H1 (cell line): ENCODE measurements around the gene DICER1. TPM values are rescaled to one million over a fixed set of nuclear protein-coding genes. Genes with fewer than 3 reads are reported as not detected.

ENCODE experiments used
- CTCF ChIA-PET: fragments of 300-600 bp; sonication (Branson Sonifier 250); formaldehyde crosslinking; loops from one replicate; lab custom pipeline; 2021; ENCODE audit not compliant: partially characterized antibody; lab: Charles Lee
- POLR2A ChIA-PET: fragments of 300-600 bp; sonication (Branson Sonifier 250); formaldehyde crosslinking; loops from one replicate; lab custom pipeline; 2021; ENCODE audit warnings: inconsistent platforms; ENCODE audit not compliant: partially characterized antibody; lab: Charles Lee
- DNase-seq, 2 experiments: peaks; one replicate each; pipeline versions ENCODE4 v3.0.0 to v3.0.0-alpha.2; 2010 to 2022; ENCODE audit warnings: low spot score in 2 of 2, low read depth in 1 of 2, mixed read lengths in 1 of 2
- FAIRE-seq: peaks from 2 replicates; lab custom pipeline; 2011; peaks lifted over from hg19 to GRCh38; lab: Jason Lieb, UNC
- H2AFZ ChIP-seq: 2 replicates; pipeline ENCODE4 v1.8.1; 2012; ENCODE audit warnings: low read length, inconsistent platforms
- H2AK5ac ChIP-seq: 2 replicates; pipeline ENCODE4 v1.6.1; 2013; ENCODE audit warnings: low read depth, low read length
- H2BK120ac ChIP-seq: replicated peaks from 2 replicates; pipeline ENCODE3; 2013; ENCODE audit warnings: low read depth, low read length, inconsistent platforms
- H2BK12ac ChIP-seq: 2 replicates; pipeline ENCODE4 v1.6.1; 2013; ENCODE audit warnings: low read depth, low read length
- H2BK15ac ChIP-seq: 2 replicates; pipeline ENCODE4 v1.6.1; 2013; ENCODE audit warnings: low read length
- H2BK20ac ChIP-seq: 2 replicates; pipeline ENCODE4 v1.6.1; 2013; ENCODE audit warnings: low read length
- H2BK5ac ChIP-seq: 2 replicates; pipeline ENCODE4 v1.6.1; 2013; ENCODE audit warnings: low read depth, low read length
- H3K14ac ChIP-seq: 2 replicates; pipeline ENCODE4 v1.6.1; 2013; ENCODE audit warnings: inconsistent platforms; ENCODE audit not compliant: insufficient read length
- H3K18ac ChIP-seq: 2 replicates; pipeline ENCODE4 v1.6.1; 2013; ENCODE audit warnings: low read length; ENCODE audit errors: extremely low read depth
- H3K23ac ChIP-seq: 2 replicates; pipeline ENCODE4 v1.6.1; 2013; ENCODE audit warnings: inconsistent platforms; ENCODE audit not compliant: insufficient read length
- H3K23me2 ChIP-seq: 2 replicates; pipeline ENCODE4 v1.6.1; 2013; ENCODE audit warnings: low read depth, low read length
- H3K27ac ChIP-seq: 2 replicates; pipeline ENCODE4 v1.6.1; 2011; ENCODE audit warnings: low read depth, low read length, inconsistent platforms
- H3K27me3 ChIP-seq, 4 experiments: replicated peaks in 1 of 4; 1 replicate in 1 of 4; 2 replicates in 3 of 4; pipeline versions ENCODE4 v1.6.1 to v1.8.1; 2011 to 2013; ENCODE audit warnings: low read length in 3 of 4, mild to moderate bottlenecking in 3 of 4, inconsistent platforms in 2 of 4, mixed read lengths in 2 of 4, moderate library complexity in 1 of 4; ENCODE audit not compliant: control insufficient read depth in 3 of 4, insufficient read depth in 3 of 4; ENCODE audit errors: extremely low read depth in 1 of 4
- H3K36me3 ChIP-seq, 4 experiments: 2 replicates each; pipeline versions ENCODE4 v1.6.1 to v1.8.1; 2011 to 2013; ENCODE audit warnings: mild to moderate bottlenecking in 4 of 4, low read length in 3 of 4, moderate library complexity in 2 of 4, control low read depth in 1 of 4, inconsistent platforms in 1 of 4; ENCODE audit not compliant: insufficient read depth in 4 of 4, control insufficient read depth in 2 of 4
- H3K4ac ChIP-seq: replicated peaks from 2 replicates; pipeline ENCODE3; 2013; ENCODE audit warnings: low read length, low read depth, mixed read lengths, inconsistent platforms; ENCODE audit not compliant: insufficient read length
- H3K4me1 ChIP-seq, 4 experiments: replicated peaks in 1 of 4; 1 replicate in 1 of 4; 2 replicates in 3 of 4; pipeline versions ENCODE4 v1.6.1 to v1.8.1; 2011 to 2013; ENCODE audit warnings: low read length in 3 of 4, inconsistent platforms in 2 of 4, mixed read lengths in 1 of 4; ENCODE audit not compliant: insufficient read depth in 4 of 4, control insufficient read depth in 3 of 4
- H3K4me2 ChIP-seq, 2 experiments: 2 replicates each; pipeline versions ENCODE4 v1.6.1 to v1.8.1; 2011 to 2013; ENCODE audit warnings: low read depth in 2 of 2, low read length in 2 of 2, control low read depth in 1 of 2, inconsistent platforms in 1 of 2, mild to moderate bottlenecking in 1 of 2; ENCODE audit not compliant: insufficient read depth in 1 of 2
- H3K4me3 ChIP-seq, 4 experiments: fragments of 200-600, 300-600 bp in 1 of 4; sonication (generic), shearing (Covaris generic), sonication (Bioruptor Twin) in 1 of 4; 2 replicates each; pipeline versions ENCODE4 v1.5.1 to v1.8.1; 2011 to 2016; ENCODE audit warnings: low read length in 4 of 4, low read depth in 3 of 4, control low read depth in 2 of 4, inconsistent platforms in 2 of 4, mild to moderate bottlenecking in 2 of 4, mixed read lengths in 1 of 4, moderate library complexity in 1 of 4; ENCODE audit not compliant: insufficient read depth in 2 of 4; ENCODE audit errors: extremely low read depth in 1 of 4
- H3K56ac ChIP-seq: replicated peaks from 2 replicates; pipeline ENCODE3; 2013; ENCODE audit warnings: low read depth, mild to moderate bottlenecking, mixed read lengths, low read length, inconsistent platforms; ENCODE audit not compliant: insufficient read length
- H3K79me1 ChIP-seq: 2 replicates; pipeline ENCODE4 v1.6.1; 2013; ENCODE audit warnings: low read depth, low read length, control low read depth
- H3K79me2 ChIP-seq, 2 experiments: 2 replicates each; pipeline versions ENCODE4 v1.6.1 to v1.8.1; 2012 to 2013; ENCODE audit warnings: low read length in 2 of 2, mild to moderate bottlenecking in 2 of 2, inconsistent platforms in 1 of 2; ENCODE audit not compliant: insufficient read depth in 2 of 2, control insufficient read depth in 1 of 2
- H3K9ac ChIP-seq, 4 experiments: replicated peaks in 1 of 4; 1 replicate in 1 of 4; 2 replicates in 3 of 4; pipeline versions ENCODE4 v1.6.1 to v1.8.1; 2011 to 2013; ENCODE audit warnings: low read depth in 3 of 4, low read length in 3 of 4, control low read depth in 2 of 4, mild to moderate bottlenecking in 2 of 4, moderate library complexity in 2 of 4, inconsistent platforms in 1 of 4; ENCODE audit errors: extremely low read depth in 1 of 4
- H3K9me3 ChIP-seq, 2 experiments: 2 replicates each; pipeline versions ENCODE4 v1.6.1 to v1.8.1; 2012 to 2013; ENCODE audit warnings: mild to moderate bottlenecking in 2 of 2, moderate library complexity in 2 of 2, control low read depth in 1 of 2, inconsistent platforms in 1 of 2, low read depth in 1 of 2, low read length in 1 of 2, mixed read lengths in 1 of 2; ENCODE audit not compliant: insufficient read depth in 2 of 2
- H4K20me1 ChIP-seq, 2 experiments: replicated peaks in 1 of 2; 2 replicates each; pipeline versions ENCODE3 to v1.8.1; 2011 to 2013; ENCODE audit warnings: inconsistent platforms in 2 of 2, low read length in 2 of 2, mild to moderate bottlenecking in 1 of 2; ENCODE audit not compliant: insufficient read depth in 2 of 2, control insufficient read depth in 1 of 2
- H4K5ac ChIP-seq: 2 replicates; pipeline ENCODE4 v1.6.1; 2013; ENCODE audit warnings: low read length, low read depth, mixed read lengths, inconsistent platforms; ENCODE audit not compliant: insufficient read length
- H4K8ac ChIP-seq: 2 replicates; pipeline ENCODE4 v1.8.0; 2013; ENCODE audit warnings: mild to moderate bottlenecking, moderate library complexity, low read length, inconsistent platforms; ENCODE audit not compliant: insufficient read depth; ENCODE audit errors: extremely low read depth
- H4K91ac ChIP-seq: replicated peaks from 2 replicates; pipeline ENCODE3; 2013; ENCODE audit warnings: low read length, mixed read lengths, inconsistent platforms; ENCODE audit not compliant: insufficient read length
- ATF2 ChIP-seq: IDR thresholded peaks from 2 replicates; pipeline ENCODE4 v1.6.1; 2012; ENCODE audit warnings: low read length, inconsistent platforms
- CHD1 ChIP-seq: IDR thresholded peaks from 2 replicates; pipeline ENCODE4 v1.6.1; 2012; ENCODE audit warnings: low read depth, low read length, improper control_type of control experiment
- CTBP2 ChIP-seq: IDR thresholded peaks from 2 replicates; pipeline ENCODE4 v1.7.0; 2011; ENCODE audit warnings: borderline replicate concordance, mild to moderate bottlenecking, moderate library complexity, mixed read lengths, low read length; ENCODE audit not compliant: insufficient read depth, insufficient read length
- EP300 ChIP-seq, 2 experiments: IDR thresholded peaks; 1 replicate in 1 of 2; 2 replicates in 1 of 2; pipeline ENCODE4 v1.6.1; 2011 to 2012; ENCODE audit warnings: low read depth in 2 of 2, low read length in 2 of 2, mild to moderate bottlenecking in 2 of 2, borderline replicate concordance in 1 of 2, inconsistent platforms in 1 of 2, moderate library complexity in 1 of 2
- NRF1 ChIP-seq: IDR thresholded peaks from 2 replicates; pipeline ENCODE4 v1.6.1; 2011; ENCODE audit warnings: mild to moderate bottlenecking, low read depth, low read length, improper control_type of control experiment
- POU5F1 ChIP-seq: IDR thresholded peaks from 2 replicates; pipeline ENCODE4 v1.6.1; 2011; ENCODE audit warnings: low read depth, mild to moderate bottlenecking, low read length, moderate library complexity
- SRF ChIP-seq: IDR thresholded peaks from 2 replicates; pipeline ENCODE4 v1.6.1; 2011; ENCODE audit warnings: mild to moderate bottlenecking, low read depth, low read length, moderate library complexity
- WGBS, 2 experiments: shearing (Covaris generic) in 1 of 2; methylation state at CpG; one replicate each; pipeline versions ENCODE4 v1.1.6 to v1.1.7; 2013 to 2015; ENCODE audit warnings: low lambda C conversion rate in 2 of 2, mixed read lengths in 2 of 2, inconsistent platforms in 1 of 2, low coverage in 1 of 2, missing lambda C conversion rate in 1 of 2; ENCODE audit not compliant: insufficient replicate concordance in 2 of 2, insufficient coverage in 1 of 2, insufficient read length in 1 of 2; ENCODE audit errors: extremely low coverage in 1 of 2, missing lambda C conversion rate in 1 of 2; 5-methylcytosine and 5-hydroxymethylcytosine counted together
- polyA plus RNA-seq, 7 experiments: library from polyadenylated mRNA; depleted of rRNA in 3 of 7; stranded (reverse) in 5 of 7; unstranded in 2 of 7; fragments of >200 nt in 5 of 7; fragments of 200-250 nt in 2 of 7; gene quantifications; 1 replicate in 5 of 7; 2 replicates in 1 of 7; 4 replicates in 1 of 7; pipeline versions ENCODE4 v1.2.1 to v1.2.3, GENCODE V29; 2011 to 2013; ENCODE audit warnings: missing spikeins in 2 of 7, mixed read lengths in 2 of 7
- total RNA-seq: library from RNA; stranded (reverse); fragmentation: NEBNext Ultra II Directional; extraction: Animal tissue kit (Norgen Biotek cat#: 25700); gene quantifications from 2 replicates; pipeline ENCODE4 v1.2.1, GENCODE V29; 2021
- TF ChIP-seq, protein P1 (sequence below): IDR thresholded peaks from 2 replicates; pipeline ENCODE4 v1.6.1; 2012; ENCODE audit warnings: inconsistent platforms

Gene DICER1
- total and polyA plus RNA-seq, 2 of the 8 experiments (the other 6 are each of a cell fraction or from before 2014, with no cell fraction given): 11.9 to 61.8 TPM

DNA sequence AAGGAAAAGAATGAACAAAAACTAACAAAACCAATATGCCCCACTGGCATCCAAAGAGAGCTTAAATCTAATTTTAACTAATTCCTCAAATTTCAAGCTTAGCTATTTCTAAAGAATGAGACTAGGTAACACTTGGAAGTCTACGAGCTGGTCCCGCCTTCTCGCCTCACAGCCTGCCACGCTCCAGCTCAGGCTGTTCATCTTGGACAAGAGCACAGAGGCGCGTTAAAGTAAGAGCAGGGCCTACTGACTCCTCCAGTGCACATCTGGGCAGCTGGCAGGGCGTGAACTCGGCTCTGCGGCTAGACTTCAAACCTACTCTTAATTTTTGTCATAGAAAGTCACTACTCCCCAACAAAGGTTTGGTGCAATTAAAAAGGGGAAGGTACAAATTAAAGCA lies 64.6 kb downstream of the DICER1 start:
- Histone ChIP-seq H3K14ac (no peak overlapping the region), H3K27ac (no peak overlapping the region), H2BK120ac (no peak overlapping the region), H4K91ac (no peak overlapping the region), H2AK5ac (no peak overlapping the region), H3K9ac (no peak overlapping the region), H2BK15ac (no peak overlapping the region), H3K4ac (no peak overlapping the region), H2BK12ac (no peak overlapping the region), H3K23me2 (no peaks in the 10 kb centered on the region), H3K18ac (no peak overlapping the region), H3K4me3 (no peak overlapping the region), H2BK5ac (no peak overlapping the region), H3K9me3 (no peaks in the 10 kb centered on the region), H2AFZ (no peak overlapping the region), H3K23ac (no peak overlapping the region), H3K79me1 (no peaks in the 10 kb centered on the region; the same call in 1 of the 2 replicates), H4K5ac (no peak overlapping the region), H4K8ac (no peak overlapping the region), H2BK20ac (no peak overlapping the region), H3K56ac (no peak overlapping the region), H3K36me3 (peaks cover 0 to 43% (median 7%) of the 10 kb centered on the region in 4 experiments), H3K79me2 (no peaks in the 10 kb centered on the region), H3K4me2 (no peak overlapping the region), H3K4me1 (peaks cover 0 to 5% (median 2%) of the 10 kb centered on the region in 4 experiments; a peak in 5 of 7 replicates), H4K20me1 (no peaks in the 10 kb centered on the region), H3K27me3 (no peaks in the 10 kb centered on the region)
- WGBS, 2 experiments: 95% methylated on average over 9 of the region's 9 CpGs; no CpG with 5 or more reads in 1 of the 2 experiments
- CTCF ChIA-PET: interaction anchor here (0.8 to 1.5 kb wide), 4 partner anchors 10 to 288 kb away, joined by 3 read pairs; no protein-coding TSS in a partner anchor
- TF ChIP-seq, protein P1, sequence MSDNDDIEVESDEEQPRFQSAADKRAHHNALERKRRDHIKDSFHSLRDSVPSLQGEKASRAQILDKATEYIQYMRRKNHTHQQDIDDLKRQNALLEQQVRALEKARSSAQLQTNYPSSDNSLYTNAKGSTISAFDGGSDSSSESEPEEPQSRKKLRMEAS: no peak
- TF ChIP-seq SRF (no peak), ATF2 (no peak), POU5F1 (no peak), CTBP2 (no peak), NRF1 (no peak), EP300 (IDR thresholded peaks at IDR 0.05; ENCODE audit: borderline replicate concordance in 1 of 2, low read depth in 2 of 2, low read length in 2 of 2) (no peak), CHD1 (no peak)
- FAIRE-seq (no peak), DNase-seq (no peak)
- POLR2A ChIA-PET: interaction anchor here (0.8 kb wide), 1 partner anchor 10 kb away, joined by 3 read pairs; no protein-coding TSS in a partner anchor
